ENCODE results near the gene TRMT10A. TPM values are rescaled to one million over a fixed set of nuclear protein-coding genes. Genes with fewer than 3 reads are reported as not detected.

The TRMT10A gene
- total and polyA plus RNA-seq, 10 of the 15 experiments (the other 5 are each of a cell fraction or from before 2014, with no cell fraction given): 4.5 to 13.4 (median 9.2) TPM

DNA sequence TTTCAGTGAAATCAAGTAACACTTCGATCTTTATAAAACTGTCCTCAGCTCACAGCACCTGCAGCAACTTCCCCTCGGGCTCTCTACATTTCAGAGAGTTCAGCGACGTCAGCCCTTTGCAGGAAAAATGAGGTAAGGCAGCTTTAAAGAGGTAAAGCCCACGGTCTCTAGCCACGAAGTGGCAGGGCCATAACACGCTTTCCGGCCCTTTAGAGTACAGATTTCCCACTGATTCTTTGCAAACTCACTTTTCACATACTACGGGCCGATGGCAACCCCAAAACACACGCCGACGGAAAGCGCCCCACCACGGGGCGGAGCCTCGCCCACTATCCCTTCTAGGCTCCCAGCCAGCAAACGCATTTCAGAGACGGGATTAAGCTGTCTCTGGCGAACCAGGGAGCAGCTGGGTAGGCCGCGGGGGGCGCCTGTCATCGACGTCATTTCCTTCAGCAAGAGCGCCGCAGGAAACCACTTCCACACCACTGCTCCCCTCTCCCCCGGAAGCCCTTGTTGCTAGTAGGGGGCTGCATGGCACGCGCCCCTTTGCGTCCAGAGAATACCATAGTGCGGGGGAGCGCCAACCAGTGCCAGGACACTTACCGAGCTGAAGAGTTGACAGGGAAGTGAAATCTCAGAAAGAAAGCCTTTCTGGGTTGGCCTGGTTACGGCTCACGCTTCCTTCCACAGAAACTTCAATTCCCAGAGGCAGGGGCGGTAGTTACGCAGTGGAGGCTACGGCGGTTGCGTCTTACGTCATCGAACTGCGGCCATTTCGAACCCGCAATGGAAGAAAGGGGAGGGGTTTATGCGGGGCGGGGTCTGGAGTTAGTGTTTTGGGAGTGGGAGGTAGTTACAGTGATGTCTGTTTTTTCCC lies at the start of gene TRMT10A (continued):
- TF ChIP-seq, protein P1, sequence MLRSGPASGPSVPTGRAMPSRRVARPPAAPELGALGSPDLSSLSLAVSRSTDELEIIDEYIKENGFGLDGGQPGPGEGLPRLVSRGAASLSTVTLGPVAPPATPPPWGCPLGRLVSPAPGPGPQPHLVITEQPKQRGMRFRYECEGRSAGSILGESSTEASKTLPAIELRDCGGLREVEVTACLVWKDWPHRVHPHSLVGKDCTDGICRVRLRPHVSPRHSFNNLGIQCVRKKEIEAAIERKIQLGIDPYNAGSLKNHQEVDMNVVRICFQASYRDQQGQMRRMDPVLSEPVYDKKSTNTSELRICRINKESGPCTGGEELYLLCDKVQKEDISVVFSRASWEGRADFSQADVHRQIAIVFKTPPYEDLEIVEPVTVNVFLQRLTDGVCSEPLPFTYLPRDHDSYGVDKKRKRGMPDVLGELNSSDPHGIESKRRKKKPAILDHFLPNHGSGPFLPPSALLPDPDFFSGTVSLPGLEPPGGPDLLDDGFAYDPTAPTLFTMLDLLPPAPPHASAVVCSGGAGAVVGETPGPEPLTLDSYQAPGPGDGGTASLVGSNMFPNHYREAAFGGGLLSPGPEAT (IDR thresholded peaks at IDR 0.05; ENCODE audit: low read depth): peak; percentile 76
- TF ChIP-seq GABPA (IDR thresholded peaks at IDR 0.05; ENCODE audit: low read depth) (peak; percentile 97), HDAC6 (IDR thresholded peaks at IDR 0.05; ENCODE audit: unreplicated experiment) (no peak), JUND (IDR thresholded peaks at IDR 0.05; ENCODE audit: low read depth, low read length) (no peak), EP300 (IDR thresholded peaks at IDR 0.05; ENCODE audit: borderline replicate concordance in 1 of 2, control insufficient read depth in 1 of 2, low read depth in 2 of 2, low read length in 2 of 2) (no peak), DPF2 (IDR thresholded peaks at IDR 0.05) (peak; percentile 53), CREM (IDR thresholded peaks at IDR 0.05; ENCODE audit: low read depth) (peak; percentile 98), SREBF1 (IDR thresholded peaks at IDR 0.05; ENCODE audit: low read length) (0 out of 2 replicates have a peak, but pooled peaks have one; percentile 48), TBL1XR1 (IDR thresholded peaks at IDR 0.05; ENCODE audit: low read depth, low read length) (no peak), ZBTB40 (IDR thresholded peaks at IDR 0.05; ENCODE audit: borderline replicate concordance) (peak; percentile 97), CEBPB (IDR thresholded peaks at IDR 0.05; ENCODE audit: borderline replicate concordance in 1 of 2, low read depth in 2 of 2, low read length in 2 of 2) (no peak), USF2 (IDR thresholded peaks at IDR 0.05; ENCODE audit: borderline replicate concordance, low read depth, low read length) (no peak), RFX5 (IDR thresholded peaks at IDR 0.05; ENCODE audit: low read depth, low read length) (peak; percentile 28; the same call in 1 of the 2 replicates)
- TF ChIP-seq, protein P2, sequence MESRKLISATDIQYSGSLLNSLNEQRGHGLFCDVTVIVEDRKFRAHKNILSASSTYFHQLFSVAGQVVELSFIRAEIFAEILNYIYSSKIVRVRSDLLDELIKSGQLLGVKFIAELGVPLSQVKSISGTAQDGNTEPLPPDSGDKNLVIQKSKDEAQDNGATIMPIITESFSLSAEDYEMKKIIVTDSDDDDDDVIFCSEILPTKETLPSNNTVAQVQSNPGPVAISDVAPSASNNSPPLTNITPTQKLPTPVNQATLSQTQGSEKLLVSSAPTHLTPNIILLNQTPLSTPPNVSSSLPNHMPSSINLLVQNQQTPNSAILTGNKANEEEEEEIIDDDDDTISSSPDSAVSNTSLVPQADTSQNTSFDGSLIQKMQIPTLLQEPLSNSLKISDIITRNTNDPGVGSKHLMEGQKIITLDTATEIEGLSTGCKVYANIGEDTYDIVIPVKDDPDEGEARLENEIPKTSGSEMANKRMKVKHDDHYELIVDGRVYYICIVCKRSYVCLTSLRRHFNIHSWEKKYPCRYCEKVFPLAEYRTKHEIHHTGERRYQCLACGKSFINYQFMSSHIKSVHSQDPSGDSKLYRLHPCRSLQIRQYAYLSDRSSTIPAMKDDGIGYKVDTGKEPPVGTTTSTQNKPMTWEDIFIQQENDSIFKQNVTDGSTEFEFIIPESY (IDR thresholded peaks at IDR 0.05): 0 out of 2 replicates have a peak, but pooled peaks have one; percentile 11
- TF ChIP-seq, protein P3, sequence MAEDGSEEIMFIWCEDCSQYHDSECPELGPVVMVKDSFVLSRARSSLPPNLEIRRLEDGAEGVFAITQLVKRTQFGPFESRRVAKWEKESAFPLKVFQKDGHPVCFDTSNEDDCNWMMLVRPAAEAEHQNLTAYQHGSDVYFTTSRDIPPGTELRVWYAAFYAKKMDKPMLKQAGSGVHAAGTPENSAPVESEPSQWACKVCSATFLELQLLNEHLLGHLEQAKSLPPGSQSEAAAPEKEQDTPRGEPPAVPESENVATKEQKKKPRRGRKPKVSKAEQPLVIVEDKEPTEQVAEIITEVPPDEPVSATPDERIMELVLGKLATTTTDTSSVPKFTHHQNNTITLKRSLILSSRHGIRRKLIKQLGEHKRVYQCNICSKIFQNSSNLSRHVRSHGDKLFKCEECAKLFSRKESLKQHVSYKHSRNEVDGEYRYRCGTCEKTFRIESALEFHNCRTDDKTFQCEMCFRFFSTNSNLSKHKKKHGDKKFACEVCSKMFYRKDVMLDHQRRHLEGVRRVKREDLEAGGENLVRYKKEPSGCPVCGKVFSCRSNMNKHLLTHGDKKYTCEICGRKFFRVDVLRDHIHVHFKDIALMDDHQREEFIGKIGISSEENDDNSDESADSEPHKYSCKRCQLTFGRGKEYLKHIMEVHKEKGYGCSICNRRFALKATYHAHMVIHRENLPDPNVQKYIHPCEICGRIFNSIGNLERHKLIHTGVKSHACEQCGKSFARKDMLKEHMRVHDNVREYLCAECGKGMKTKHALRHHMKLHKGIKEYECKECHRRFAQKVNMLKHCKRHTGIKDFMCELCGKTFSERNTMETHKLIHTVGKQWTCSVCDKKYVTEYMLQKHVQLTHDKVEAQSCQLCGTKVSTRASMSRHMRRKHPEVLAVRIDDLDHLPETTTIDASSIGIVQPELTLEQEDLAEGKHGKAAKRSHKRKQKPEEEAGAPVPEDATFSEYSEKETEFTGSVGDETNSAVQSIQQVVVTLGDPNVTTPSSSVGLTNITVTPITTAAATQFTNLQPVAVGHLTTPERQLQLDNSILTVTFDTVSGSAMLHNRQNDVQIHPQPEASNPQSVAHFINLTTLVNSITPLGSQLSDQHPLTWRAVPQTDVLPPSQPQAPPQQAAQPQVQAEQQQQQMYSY (CRISPR knock-in tag; IDR thresholded peaks at IDR 0.05): no peak
